Measurements from ENCODE around the gene SP100. TPM values are rescaled to one million over a fixed set of nuclear protein-coding genes. Genes with fewer than 3 reads are reported as not detected.

The SP100 gene
- total RNA-seq, 1 donor from 2014 or later, result 156 TPM

GRCh38 chr2:230457073-230457768, 41.2 kb downstream of the SP100 start:
- Histone ChIP-seq H3K36me3 (peaks cover 69% of the 10 kb centered on the region), H3K27ac (peak overlapping the region; percentile 47)
- ATAC-seq, result peak; percentile 94

GRCh38 chr2:230457793-230458192, 41.8 kb downstream of the SP100 start:
- intact Hi-C loops (cut with DNase I), result no loop called here
- no peaks in the 10 kb centered on the region for H3K4me1 ChIP-seq
- no peaks in the 10 kb centered on the region for H3K9me3 ChIP-seq
- ATAC-seq, result no peak
- H3K27ac ChIP-seq, result no peak overlapping the region
- DNase-seq, result no peak
- no peaks in the 10 kb centered on the region for H3K27me3 ChIP-seq
- H3K36me3 ChIP-seq, result peaks cover 73% of the 10 kb centered on the region
- no peak overlapping the region for H3K4me3 ChIP-seq
- TF ChIP-seq CTCF (IDR thresholded peaks at IDR 0.05), result no peak

More at GRCh38 chr2:230457073-230457768, 41.2 kb downstream of the SP100 start:
- Histone ChIP-seq H3K4me3 (no peak overlapping the region), H3K9me3 (no peaks in the 10 kb centered on the region), H3K4me1 (no peaks in the 10 kb centered on the region), H3K27me3 (no peaks in the 10 kb centered on the region)
- intact Hi-C loops (cut with DNase I), result no loop called here
- no peak for TF ChIP-seq CTCF (IDR thresholded peaks at IDR 0.05)
- no peak for DNase-seq

- Histone ChIP-seq H3K36me3 (peaks cover 77% of the 10 kb centered on the region), H3K27me3 (no peaks in the 10 kb centered on the region), H3K4me3 (no peak overlapping the region), H3K27ac (no peak overlapping the region), H3K4me1 (no peaks in the 10 kb centered on the region), H3K9me3 (no peaks in the 10 kb centered on the region)
- ATAC-seq (peak; percentile 64), DNase-seq (no peak)
- intact Hi-C loops (cut with DNase I), result no loop called here
- TF ChIP-seq CTCF (IDR thresholded peaks at IDR 0.05), result no peak
These were observed 43.2 kb downstream of the SP100 start for GRCh38 chr2:230459216-230459615.

- ATAC-seq (no peak), DNase-seq (no peak)
- TF ChIP-seq CTCF (IDR thresholded peaks at IDR 0.05), result no peak
- H3K4me1 ChIP-seq, result no peaks in the 10 kb centered on the region
- peaks cover 66% of the 10 kb centered on the region for H3K36me3 ChIP-seq
- H3K9me3 ChIP-seq, result no peaks in the 10 kb centered on the region
- no peak overlapping the region for H3K4me3 ChIP-seq
- intact Hi-C loops (cut with DNase I), result no loop called here
- H3K27ac ChIP-seq, result no peak overlapping the region
- no peaks in the 10 kb centered on the region for H3K27me3 ChIP-seq
These were observed 55.1 kb downstream of the SP100 start for GRCh38 chr2:230471074-230471473.

GRCh38 chr2:230472621-230473018, 56.6 kb downstream of the SP100 start:
- Histone ChIP-seq H3K9me3 (no peaks in the 10 kb centered on the region), H3K4me3 (no peak overlapping the region), H3K36me3 (peaks cover 58% of the 10 kb centered on the region), H3K27ac (no peak overlapping the region), H3K27me3 (no peaks in the 10 kb centered on the region), H3K4me1 (no peaks in the 10 kb centered on the region)
- no peak for TF ChIP-seq CTCF (IDR thresholded peaks at IDR 0.05)
- intact Hi-C loops (cut with DNase I), result no loop called here
- peak; percentile 72 for ATAC-seq
- no peak for DNase-seq
